T-cell (primary cell): ENCODE measurements around the gene BNIPL. TPM values are rescaled to one million over a fixed set of nuclear protein-coding genes. Genes with fewer than 3 reads are reported as not detected.

Experiments
- ATAC-seq, 4 experiments: fragments of 200-7000 bp in 3 of 4; fragments of 150-1000 bp in 1 of 4; cut with Tn5 transposase; replicated peaks in 1 of 4; 1 replicate in 3 of 4; 2 replicates in 1 of 4; pipeline ENCODE4 v1.10.0; 2021; ENCODE audit warnings: moderate library complexity in 3 of 4, mild to moderate bottlenecking in 2 of 4, moderate number of reproducible peaks in 1 of 4
- CTCF ChIA-PET, 2 donors: fragments of 300-600 bp; sonication (Branson Sonifier 250); formaldehyde crosslinking; loops; one replicate each; lab custom pipeline; 2022; ENCODE audit warnings: antibody characterized with exemption in 2 of 2; lab: Charles Lee
- POLR2A ChIA-PET, 2 donors: fragments of 300-600 bp; sonication (Branson Sonifier 250); formaldehyde crosslinking; loops; one replicate each; lab custom pipeline; 2022; ENCODE audit warnings: antibody characterized with exemption in 2 of 2; lab: Charles Lee
- DNase-seq, 35 experiments: peaks; one replicate each; pipeline versions ENCODE4 v3.0.0 to v3.0.0-alpha.2; 2013 to 2023
- H3K27ac ChIP-seq: one replicate; pipeline ENCODE4 v1.5.1; 2013; ENCODE audit warnings: low read length
- H3K27me3 ChIP-seq, 2 experiments: replicated peaks in 1 of 2; 1 replicate in 1 of 2; 2 replicates in 1 of 2; pipeline versions ENCODE4 v1.6.1 to v1.7.0; 2013; ENCODE audit warnings: low read length in 1 of 2, mixed read lengths in 1 of 2; ENCODE audit not compliant: control insufficient read depth in 2 of 2, insufficient read depth in 2 of 2; ENCODE audit errors: extremely low read depth in 1 of 2
- H3K36me3 ChIP-seq, 2 donors: 1 replicate in 1 of 2; 2 replicates in 1 of 2; pipeline versions ENCODE4 v1.6.1 to v1.7.0; 2013; ENCODE audit warnings: low read length in 1 of 2; ENCODE audit not compliant: control insufficient read depth in 2 of 2, insufficient read depth in 1 of 2; ENCODE audit errors: extremely low read depth in 1 of 2
- H3K4me1 ChIP-seq, 2 experiments: 1 replicate in 1 of 2; 2 replicates in 1 of 2; pipeline versions ENCODE4 v1.6.1 to v1.7.0; 2013; ENCODE audit warnings: low read length in 2 of 2, mixed read lengths in 1 of 2; ENCODE audit not compliant: insufficient read depth in 2 of 2, control insufficient read depth in 1 of 2; ENCODE audit errors: extremely low read depth in 1 of 2
- H3K4me3 ChIP-seq, 2 donors: 1 replicate in 1 of 2; 2 replicates in 1 of 2; pipeline versions ENCODE4 v1.5.1 to v1.7.0; 2013; ENCODE audit warnings: mild to moderate bottlenecking in 2 of 2, low read length in 1 of 2, moderate library complexity in 1 of 2; ENCODE audit not compliant: control insufficient read depth in 1 of 2; ENCODE audit errors: extremely low read depth in 1 of 2
- H3K9me3 ChIP-seq: 2 replicates; pipeline ENCODE4 v1.7.0; 2013
- H3K27ac Mint-ChIP-seq, 2 donors: one replicate each; pipeline ENCODE4 v1.8.0; 2020 to 2021; ENCODE audit warnings: mild to moderate bottlenecking in 2 of 2, mixed read lengths in 2 of 2
- H3K27me3 Mint-ChIP-seq, 2 donors: one replicate each; pipeline ENCODE4 v1.8.0; 2021 to 2022; ENCODE audit warnings: mixed read lengths in 2 of 2
- H3K36me3 Mint-ChIP-seq: one replicate; pipeline ENCODE4 v1.8.0; 2021; ENCODE audit warnings: mixed read lengths
- H3K4me1 Mint-ChIP-seq, 3 donors: one replicate each; pipeline ENCODE4 v1.8.0; 2020 to 2022; ENCODE audit warnings: mixed read lengths in 3 of 3, mild to moderate bottlenecking in 1 of 3
- H3K4me3 Mint-ChIP-seq, 3 donors: one replicate each; pipeline ENCODE4 v1.8.0; 2020 to 2022; ENCODE audit warnings: mild to moderate bottlenecking in 3 of 3, mixed read lengths in 3 of 3, moderate library complexity in 3 of 3
- H3K9me3 Mint-ChIP-seq, 3 donors: one replicate each; pipeline ENCODE4 v1.8.0; 2020 to 2022; ENCODE audit warnings: mixed read lengths in 3 of 3
- WGBS: methylation state at CpG from one replicate; pipeline ENCODE4 v1.1.5; 2013; ENCODE audit warnings: missing lambda C conversion rate; ENCODE audit not compliant: insufficient coverage; 5-methylcytosine and 5-hydroxymethylcytosine counted together
- total RNA-seq, 35 experiments: library from RNA in 6 of 35; stranded (reverse) in 6 of 35; fragments of 120-200 nt in 1 of 35; gene quantifications; one replicate each; pipeline versions ENCODE4 v1.2.1 to v1.2.4 and lab custom pipeline; 2013 to 2026

The BNIPL gene
- total RNA-seq, 5 donors from 2014 or later (not counting 1 experiment from before 2014, with no cell fraction given): 0.54 to 2.6 (median 2.2) TPM

- H3K4me1 ChIP-seq: peaks cover 32 to 58% of the 10 kb centered on the region in 2 experiments
- Mint-ChIP-seq H3K4me3 (peak overlapping the region; percentile 21 to 96 (median 24)), H3K27ac (no peak overlapping the region), H3K36me3 (peaks cover 8% of the 10 kb centered on the region), H3K9me3 (no peaks in the 10 kb centered on the region), H3K4me1 (peaks cover 66 to 75% (median 72%) of the 10 kb centered on the region in 3 donors), H3K27me3 (no peaks in the 10 kb centered on the region)
- no peak for ATAC-seq
- CTCF ChIA-PET: no interaction called here
- H3K9me3 ChIP-seq: no peaks in the 10 kb centered on the region
- H3K27me3 ChIP-seq: no peaks in the 10 kb centered on the region
- peaks cover 0 to 10% of the 10 kb centered on the region in 2 donors for H3K36me3 ChIP-seq
- WGBS: 100% methylated on average over 1 of the region's 3 CpGs
- no peak for DNase-seq
- no peak overlapping the region for H3K27ac ChIP-seq
- POLR2A ChIA-PET: no interaction called here
- no peak overlapping the region for H3K4me3 ChIP-seq
Observed at GRCh38 chr1:151010346-151010726, 26.1 kb upstream of the BNIPL start.

- H3K4me3 ChIP-seq: peak overlapping the region in 1 of 2 donors; percentile 15
- H3K4me1 Mint-ChIP-seq: peaks cover 56 to 65% (median 62%) of the 10 kb centered on the region in 3 donors
- no peaks in the 10 kb centered on the region for H3K9me3 Mint-ChIP-seq
- peak overlapping the region; percentile 11 to 56 (median 25) for H3K4me3 Mint-ChIP-seq
- H3K27me3 Mint-ChIP-seq: no peaks in the 10 kb centered on the region
- ATAC-seq (no peak), DNase-seq (no peak)
- CTCF ChIA-PET: interaction anchor here (0.5 to 1.3 kb wide), 3 partner anchors 13 to 47 kb away, joined by 3 to 6 read pairs (median 4); no protein-coding TSS in a partner anchor
- peak overlapping the region; percentile 65 to 79 for H3K27ac Mint-ChIP-seq
- POLR2A ChIA-PET: no interaction called here
- no peaks in the 10 kb centered on the region for H3K9me3 ChIP-seq
- peaks cover 32 to 53% of the 10 kb centered on the region in 2 experiments for H3K4me1 ChIP-seq
- H3K27me3 ChIP-seq: no peaks in the 10 kb centered on the region
- no peak overlapping the region for H3K27ac ChIP-seq
- H3K36me3 Mint-ChIP-seq: peaks cover 8% of the 10 kb centered on the region
- WGBS: no CpG with 5 or more reads among the region's 4 CpGs
- H3K36me3 ChIP-seq: peaks cover 0 to 10% of the 10 kb centered on the region in 2 donors
Observed at GRCh38 chr1:151011154-151011850, 25.1 kb upstream of the BNIPL start.

GRCh38 chr1:151012684-151013471 is 23.5 kb upstream of the BNIPL start:
- ChIA-PET POLR2A (interaction anchor here in 1 of 2 donors (0.6 kb wide), 1 partner anchor 77 kb away, joined by 3 read pairs; no protein-coding TSS in a partner anchor), CTCF (interaction anchor here in 1 of 2 donors (0.6 to 1.3 kb wide), 2 partner anchors 17 to 87 kb away, joined by 3 read pairs; no protein-coding TSS in a partner anchor)
- no peaks in the 10 kb centered on the region for H3K9me3 Mint-ChIP-seq
- peaks cover 25 to 37% of the 10 kb centered on the region in 2 experiments for H3K4me1 ChIP-seq
- no peaks in the 10 kb centered on the region for H3K27me3 Mint-ChIP-seq
- H3K36me3 ChIP-seq: peaks cover 0 to 13% of the 10 kb centered on the region in 2 donors
- no peak overlapping the region for H3K4me3 ChIP-seq
- peak overlapping the region in 1 of 2 donors; percentile 44 for H3K27ac Mint-ChIP-seq
- no peak for DNase-seq
- no peaks in the 10 kb centered on the region for H3K27me3 ChIP-seq
- H3K36me3 Mint-ChIP-seq: peaks cover 8% of the 10 kb centered on the region
- no peak for ATAC-seq
- no peak overlapping the region for H3K4me3 Mint-ChIP-seq
- H3K27ac ChIP-seq: no peak overlapping the region
- H3K9me3 ChIP-seq: no peaks in the 10 kb centered on the region
- peaks cover 40 to 50% (median 46%) of the 10 kb centered on the region in 3 donors for H3K4me1 Mint-ChIP-seq
- 93% methylated on average over 10 of the region's 14 CpGs for WGBS

GRCh38 chr1:151013518-151013917 is 22.9 kb upstream of the BNIPL start:
- Histone ChIP-seq H3K27me3 (no peaks in the 10 kb centered on the region), H3K4me3 (no peak overlapping the region), H3K27ac (no peak overlapping the region), H3K4me1 (peaks cover 23 to 34% of the 10 kb centered on the region in 2 experiments), H3K9me3 (no peaks in the 10 kb centered on the region), H3K36me3 (peaks cover 0 to 19% of the 10 kb centered on the region in 2 donors)
- no peaks in the 10 kb centered on the region for H3K9me3 Mint-ChIP-seq
- DNase-seq (no peak), ATAC-seq (no peak)
- H3K27ac Mint-ChIP-seq: peak overlapping the region in 1 of 2 donors; percentile 44
- H3K36me3 Mint-ChIP-seq: peaks cover 13% of the 10 kb centered on the region
- POLR2A ChIA-PET: no interaction called here
- CTCF ChIA-PET: interaction anchor here in 1 of 2 donors (0.6 kb wide), 1 partner anchor 86 kb away, joined by 3 read pairs; no protein-coding TSS in a partner anchor
- WGBS: 70% methylated on average over 2 of the region's 2 CpGs
- peaks cover 34 to 44% (median 41%) of the 10 kb centered on the region in 3 donors for H3K4me1 Mint-ChIP-seq
- H3K4me3 Mint-ChIP-seq: no peak overlapping the region
- no peaks in the 10 kb centered on the region for H3K27me3 Mint-ChIP-seq

- H3K36me3 ChIP-seq: peaks cover 0 to 40% of the 10 kb centered on the region in 2 donors
- H3K9me3 ChIP-seq: no peaks in the 10 kb centered on the region
- ChIA-PET CTCF (interaction anchor here (0.6 to 2.7 kb wide), 31 partner anchors 9 to 1123 kb away, joined by 3 to 23 read pairs (median 4); partner anchors contain the start of genes MINDY1 (in 2 of the 2), C1orf56 (in 1 of the 2), CDC42SE1 (in 1 of the 2) and MLLT11 (in 1 of the 2)), POLR2A (interaction anchor here (0.6 to 1.0 kb wide), 3 partner anchors 31 to 1134 kb away, joined by 4 to 6 read pairs (median 4); no protein-coding TSS in a partner anchor)
- H3K4me1 ChIP-seq: peaks cover 0 to 7% of the 10 kb centered on the region in 2 experiments
- DNase-seq (peak; percentile 72 to 92 (median 85)), ATAC-seq (peak; percentile 99 to 100 (median 100))
- Mint-ChIP-seq H3K4me1 (peaks cover 6 to 16% (median 8%) of the 10 kb centered on the region in 3 donors), H3K9me3 (no peaks in the 10 kb centered on the region), H3K36me3 (peaks cover 34% of the 10 kb centered on the region), H3K27ac (peak overlapping the region; percentile 31 to 36), H3K27me3 (no peaks in the 10 kb centered on the region), H3K4me3 (peak overlapping the region in 2 of 3 donors; percentile 23 to 43)
- no peak overlapping the region for H3K27ac ChIP-seq
- H3K27me3 ChIP-seq: no peaks in the 10 kb centered on the region
- 0% methylated on average over 3 of the region's 6 CpGs for WGBS
- H3K4me3 ChIP-seq: no peak overlapping the region
Observed at GRCh38 chr1:151024540-151025146, 11.7 kb upstream of the BNIPL start.
